ENCODE results near the gene CST5.

DNA sequence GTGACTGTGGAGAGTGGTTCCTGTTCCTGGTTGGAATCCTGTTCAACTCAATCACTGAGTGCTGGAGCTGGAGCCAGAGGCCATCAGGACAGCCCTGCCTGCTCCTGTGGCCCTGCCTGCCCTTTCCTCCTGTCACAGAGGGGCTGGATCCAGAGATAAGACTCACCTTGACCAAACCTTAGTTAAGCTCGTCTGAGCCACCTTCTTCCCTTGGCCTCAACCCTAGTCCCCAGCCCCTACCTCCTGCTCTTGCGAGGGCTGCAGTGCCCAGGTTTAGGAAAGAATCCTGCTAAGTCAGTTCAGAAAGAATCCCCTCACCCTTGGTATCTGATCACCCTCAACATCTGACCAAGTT lies 47.0 kb upstream of the CST5 start:
- TF ChIP-seq PPARA (CRISPR knock-in tag; IDR thresholded peaks at IDR 0.05; ENCODE audit: borderline replicate concordance), result no peak
- TF ChIP-seq TSHZ2 (CRISPR knock-in tag; IDR thresholded peaks at IDR 0.05), result no peak
- TF ChIP-seq, protein P1, sequence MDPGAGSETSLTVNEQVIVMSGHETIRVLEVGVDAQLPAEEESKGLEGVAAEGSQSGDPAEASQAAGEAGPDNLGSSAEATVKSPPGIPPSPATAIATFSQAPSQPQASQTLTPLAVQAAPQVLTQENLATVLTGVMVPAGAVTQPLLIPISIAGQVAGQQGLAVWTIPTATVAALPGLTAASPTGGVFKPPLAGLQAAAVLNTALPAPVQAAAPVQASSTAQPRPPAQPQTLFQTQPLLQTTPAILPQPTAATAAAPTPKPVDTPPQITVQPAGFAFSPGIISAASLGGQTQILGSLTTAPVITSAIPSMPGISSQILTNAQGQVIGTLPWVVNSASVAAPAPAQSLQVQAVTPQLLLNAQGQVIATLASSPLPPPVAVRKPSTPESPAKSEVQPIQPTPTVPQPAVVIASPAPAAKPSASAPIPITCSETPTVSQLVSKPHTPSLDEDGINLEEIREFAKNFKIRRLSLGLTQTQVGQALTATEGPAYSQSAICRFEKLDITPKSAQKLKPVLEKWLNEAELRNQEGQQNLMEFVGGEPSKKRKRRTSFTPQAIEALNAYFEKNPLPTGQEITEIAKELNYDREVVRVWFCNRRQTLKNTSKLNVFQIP (CRISPR knock-in tag; IDR thresholded peaks at IDR 0.05; ENCODE audit: borderline replicate concordance, low read depth), result no peak
- no peak for TF ChIP-seq ZFP3 (CRISPR knock-in tag; IDR thresholded peaks at IDR 0.05)
- no peak for TF ChIP-seq PATZ1 (CRISPR knock-in tag; IDR thresholded peaks at IDR 0.05; ENCODE audit: borderline replicate concordance)
- TF ChIP-seq ZC3H10 (CRISPR knock-in tag; IDR thresholded peaks at IDR 0.05), result no peak
- TF ChIP-seq ZFP30 (CRISPR knock-in tag; IDR thresholded peaks at IDR 0.05), result no peak
- no peak for TF ChIP-seq BACH2 (CRISPR knock-in tag; IDR thresholded peaks at IDR 0.05; ENCODE audit: borderline replicate concordance)
- no peak for TF ChIP-seq ZNF70 (CRISPR knock-in tag; IDR thresholded peaks at IDR 0.05)
- TF ChIP-seq ISL1 (CRISPR knock-in tag; IDR thresholded peaks at IDR 0.05), result no peak
- no peak for TF ChIP-seq OSR1 (CRISPR knock-in tag; IDR thresholded peaks at IDR 0.05)

All from SK-N-SH treated with all-trans-retinoic acid at 6 μM for 48 hours (cell line).